GM12878 (cell line): Measurements from ENCODE around the gene CST6. TPM values are rescaled to one million over a fixed set of nuclear protein-coding genes. Genes with fewer than 3 reads are reported as not detected.
A peak's percentile ranks its signal among the peaks of the same experiment; 100 is the strongest.

Experiments used
- ATAC-seq: fragments of 200-7000 bp; cut with Tn5 transposase; 3 replicates; pipeline ENCODE4 v1.9.1; 2020; ENCODE audit warnings: mild to moderate bottlenecking, moderate library complexity
- BruUV-seq: library from RNA; stranded (reverse); fragments of 400-500 nt; replicated peaks from 2 replicates; lab custom pipeline; 2021; lab: Mats Ljungman, UMichigan
- CTCF ChIA-PET: fragments of 300-600 bp; sonication (Branson Sonifier 250); formaldehyde crosslinking; extraction: SDS; loops from one replicate; lab custom pipeline; 2021; ENCODE audit warnings: inconsistent platforms; lab: Yijun Ruan, JAX
- POLR2A ChIA-PET: fragments of 350-600 bp; formaldehyde crosslinking; extraction: SDS; loops from one replicate; lab custom pipeline; 2021; ENCODE audit warnings: inconsistent platforms; lab: Charles Lee
- RAD21 ChIA-PET: fragments of 300-600 bp; sonication (Branson Sonifier 250); formaldehyde crosslinking; loops from one replicate; lab custom pipeline; 2023; ENCODE audit warnings: antibody characterized with exemption; ENCODE audit not compliant: unreplicated experiment; lab: Charles Lee
- SMC1A ChIA-PET: fragments of 300-600 bp; sonication (Branson Sonifier 250); formaldehyde crosslinking; loops from one replicate; lab custom pipeline; 2023; ENCODE audit not compliant: unreplicated experiment, uncharacterized antibody; lab: Charles Lee
- DNase-seq: peaks from one replicate; pipeline ENCODE4 v3.0.0-alpha.2; 2011; ENCODE audit warnings: low read depth, low spot score
- FAIRE-seq: peaks from 3 replicates; lab custom pipeline; 2011; peaks lifted over from hg19 to GRCh38; lab: Jason Lieb, UNC
- H2AFZ ChIP-seq: 2 replicates; pipeline ENCODE4 v1.6.0; 2011; ENCODE audit warnings: low read depth, low read length, control low read depth; ENCODE audit not compliant: control insufficient read depth
- H3K27ac ChIP-seq: 2 replicates; pipeline ENCODE4 v1.5.1; 2011; ENCODE audit warnings: control low read depth; ENCODE audit not compliant: control insufficient read depth, insufficient read depth
- H3K27me3 ChIP-seq, 2 experiments: replicated peaks in 1 of 2; 2 replicates each; pipeline versions ENCODE4 v1.6.0 to v1.6.1; 2011; ENCODE audit warnings: low read length in 1 of 2; ENCODE audit not compliant: control insufficient read depth in 2 of 2, insufficient read depth in 2 of 2
- H3K36me3 ChIP-seq, 2 experiments: 2 replicates each; pipeline ENCODE4 v1.5.1; 2011; ENCODE audit warnings: low read length in 1 of 2; ENCODE audit not compliant: control insufficient read depth in 2 of 2, insufficient read depth in 2 of 2
- H3K4me1 ChIP-seq: 2 replicates; pipeline ENCODE4 v1.6.1; 2011; ENCODE audit warnings: mild to moderate bottlenecking, low read length, moderate library complexity, mixed read lengths; ENCODE audit not compliant: control insufficient read depth, insufficient read depth
- H3K4me2 ChIP-seq: 2 replicates; pipeline ENCODE4 v1.6.0; 2011; ENCODE audit warnings: control low read depth; ENCODE audit not compliant: control insufficient read depth, insufficient read depth
- H3K4me3 ChIP-seq: fragments of 200-600 bp; sonication (generic); 2 replicates; pipeline ENCODE4 v1.5.1; 2016
- H3K79me2 ChIP-seq: 2 replicates; pipeline ENCODE4 v1.6.0; 2011; ENCODE audit warnings: low read length; ENCODE audit not compliant: control insufficient read depth, insufficient read depth
- H3K9ac ChIP-seq: 2 replicates; pipeline ENCODE4 v1.8.0; 2011; ENCODE audit warnings: low read length, control low read depth, mixed read lengths; ENCODE audit not compliant: control insufficient read depth, insufficient read depth
- H3K9me3 ChIP-seq: replicated peaks from 3 replicates; pipeline ENCODE4 v1.5.1; 2011; ENCODE audit warnings: mild to moderate bottlenecking, low read length; ENCODE audit not compliant: control insufficient read depth, insufficient read depth
- H4K20me1 ChIP-seq: 2 replicates; pipeline ENCODE4 v1.6.0; 2011; ENCODE audit not compliant: control insufficient read depth, insufficient read depth
- ESRRA ChIP-seq: IDR thresholded peaks from 2 replicates; pipeline ENCODE4 v1.6.1; 2012; ENCODE audit warnings: mild to moderate bottlenecking, low read length, improper control_type of control experiment
- POLR2A ChIP-seq: IDR thresholded peaks from 2 replicates; pipeline ENCODE4 v1.6.1; 2011; ENCODE audit warnings: low read depth, mild to moderate bottlenecking, low read length
- RCOR1 ChIP-seq: conservative IDR thresholded peaks from 2 replicates; pipeline ENCODE4 v1.6.1; 2012; ENCODE audit warnings: low read depth, low read length, improper control_type of control experiment
- RUNX3 ChIP-seq: IDR thresholded peaks from 2 replicates; pipeline ENCODE4 v1.6.1; 2012; ENCODE audit warnings: low read length, inconsistent platforms
- TARDBP ChIP-seq: IDR thresholded peaks from 2 replicates; pipeline ENCODE4 v1.6.1; 2016; ENCODE audit warnings: borderline replicate concordance
- ZNF384 ChIP-seq: IDR thresholded peaks from 2 replicates; pipeline ENCODE4 v1.6.1; 2012; ENCODE audit warnings: low read depth, mild to moderate bottlenecking, low read length, improper control_type of control experiment, borderline replicate concordance
- WGBS: methylation state at CpG from one replicate; pipeline ENCODE4 v1.1.6; 2016; ENCODE audit warnings: low lambda C conversion rate; ENCODE audit not compliant: insufficient replicate concordance, insufficient coverage; ENCODE audit errors: missing lambda C conversion rate; 5-methylcytosine and 5-hydroxymethylcytosine counted together
- in situ Hi-C: fragments of 300-500 bp; cut with MboI; formaldehyde crosslinking; loops from 9 replicates; pipeline ENCODE4 v1.14.3; 2018; ENCODE audit warnings: mixed read lengths
- intact Hi-C: fragments of 100-400 bp; cut with micrococcal nuclease; formaldehyde crosslinking; loops from one replicate; pipeline ENCODE4 v1.14.2; 2022; ENCODE audit not compliant: unreplicated experiment
- polyA plus RNA-seq, 11 experiments: library from polyadenylated mRNA; depleted of rRNA in 4 of 11; unstranded in 6 of 11; stranded (reverse) in 5 of 11; fragments of >200 nt; fragmentation: Nextera tagmentation in 4 of 11; fragmentation: Illumina TruSeq in 1 of 11; extraction: Ambion mirVana in 4 of 11; extraction: Trizol in 1 of 11; gene quantifications; 1 replicate in 1 of 11; 2 replicates in 10 of 11; pipeline versions ENCODE4 v1.2.1 to v1.2.3, GENCODE V29; 2011 to 2016; ENCODE audit warnings: inconsistent platforms in 2 of 11, missing spikeins in 2 of 11, low read depth in 1 of 11
- total RNA-seq, 4 experiments: library from RNA; depleted of rRNA in 3 of 4; stranded (reverse); fragments of >200 nt in 3 of 4; fragmentation: Illumina TruSeq in 1 of 4; extraction: Trizol in 1 of 4; gene quantifications; 2 replicates each; pipeline versions ENCODE4 v1.2.1 to v1.2.3, GENCODE V29; 2013 to 2021

The CST6 gene
- total and polyA plus RNA-seq, 10 of the 15 experiments (the other 5 are each of a cell fraction or from before 2014, with no cell fraction given) = not detected

GRCh38 chr11:66004186-66004585 lies 7.6 kb upstream of the CST6 start:
- 53% methylated on average over 4 of the region's 4 CpGs for WGBS
- no peaks in the 10 kb centered on the region for H3K27me3 ChIP-seq
- H4K20me1 ChIP-seq = no peaks in the 10 kb centered on the region
- no peak overlapping the region for H3K4me2 ChIP-seq
- in situ Hi-C loops = no loop called here
- FAIRE-seq = no peak
- H3K4me3 ChIP-seq = no peak overlapping the region
- BruUV-seq = no TSS peak
- POLR2A ChIA-PET = interaction anchor here (1.0 kb wide), 1 partner anchor 65 kb away, joined by 4 read pairs; no protein-coding TSS in a partner anchor
- ATAC-seq = no peak
- intact Hi-C loops = no loop called here
- RAD21 ChIA-PET = no interaction called here
- no peaks in the 10 kb centered on the region for H3K9me3 ChIP-seq
- peaks cover 11% of the 10 kb centered on the region for H3K4me1 ChIP-seq
- peaks cover 9 to 11% of the 10 kb centered on the region in 2 experiments for H3K36me3 ChIP-seq
- no peak overlapping the region for H3K9ac ChIP-seq
- no peak overlapping the region; the same call in 1 of the 2 replicates for H3K27ac ChIP-seq
- TF ChIP-seq ESRRA (no peak), RCOR1 (no peak), RUNX3 (no peak), TARDBP (no peak)
- no peak for DNase-seq
- peaks cover 33% of the 10 kb centered on the region for H3K79me2 ChIP-seq
- CTCF ChIA-PET = interaction anchor here (1.3 kb wide), 1 partner anchor 132 kb away, joined by 3 read pairs; no protein-coding TSS in a partner anchor
- SMC1A ChIA-PET = no interaction called here
- H2AFZ ChIP-seq = no peak overlapping the region

- in situ Hi-C loops = no loop called here
- ChIA-PET POLR2A (no interaction called here), SMC1A (no interaction called here), RAD21 (no interaction called here), CTCF (no interaction called here)
- TF ChIP-seq POLR2A (peak; percentile 9; the same call in 1 of the 2 replicates), ZNF384 (no peak)
- H3K9ac ChIP-seq = no peak overlapping the region
- H4K20me1 ChIP-seq = no peaks in the 10 kb centered on the region
- intact Hi-C loops = no loop called here
- no peak overlapping the region for H3K4me3 ChIP-seq
- no peak overlapping the region for H2AFZ ChIP-seq
- WGBS = 84% methylated on average over 13 of the region's 13 CpGs
- no peak overlapping the region for H3K27ac ChIP-seq
- H3K9me3 ChIP-seq = no peaks in the 10 kb centered on the region
- BruUV-seq = no TSS peak
- H3K4me1 ChIP-seq = peaks cover 8% of the 10 kb centered on the region
- no peak for DNase-seq
- peaks cover 0 to 1% of the 10 kb centered on the region in 2 experiments; a peak in 1 of 4 replicates for H3K27me3 ChIP-seq
- H3K79me2 ChIP-seq = peaks cover 20% of the 10 kb centered on the region
- no peak for FAIRE-seq
- no peak for ATAC-seq
- H3K36me3 ChIP-seq = peaks cover 2 to 4% of the 10 kb centered on the region in 2 experiments; a peak in 1 of 4 replicates
- H3K4me2 ChIP-seq = no peak overlapping the region
These were observed 5.5 kb upstream of the CST6 start for GRCh38 chr11:66006134-66006890.
